IMR-90 (cell line): Measurements from ENCODE around the gene CCDC167. TPM values are rescaled to one million over a fixed set of nuclear protein-coding genes. Genes with fewer than 3 reads are reported as not detected.

Experiments
- ATAC-seq: fragments of 200-7000 bp; cut with Tn5 transposase; 2 replicates; pipeline ENCODE4 v1.9.1; 2020; ENCODE audit warnings: low read depth, mild to moderate bottlenecking, moderate library complexity
- BruUV-seq: library from RNA; stranded (reverse); fragments of 400-500 nt; replicated peaks from 2 replicates; lab custom pipeline; 2021; lab: Mats Ljungman, UMichigan
- CTCF ChIA-PET: fragments of 300-600 bp; formaldehyde crosslinking; extraction: SDS; loops from one replicate; lab custom pipeline; 2021; ENCODE audit warnings: antibody characterized with exemption; lab: Yijun Ruan, JAX
- POLR2A ChIA-PET: fragments of 300-600 bp; sonication (Branson Sonifier 250); formaldehyde crosslinking; loops from one replicate; lab custom pipeline; 2022; ENCODE audit warnings: antibody characterized with exemption; ENCODE audit not compliant: unreplicated experiment; lab: Charles Lee
- DNase-seq: peaks from one replicate; pipeline ENCODE4 v3.0.0; 2013
- H2AFZ ChIP-seq: replicated peaks from 2 replicates; pipeline ENCODE3; 2013; ENCODE audit warnings: low read length, mild to moderate bottlenecking; ENCODE audit not compliant: poor library complexity
- H2AK5ac ChIP-seq: 2 replicates; pipeline ENCODE4 v1.6.1; 2013; ENCODE audit warnings: low read depth, low read length, inconsistent platforms
- H2AK9ac ChIP-seq: replicated peaks from 2 replicates; pipeline ENCODE3; 2013; ENCODE audit warnings: mild to moderate bottlenecking, low read depth, low read length, moderate library complexity; ENCODE audit not compliant: poor library complexity
- H2BK120ac ChIP-seq: 2 replicates; pipeline ENCODE4 v1.6.1; 2013; ENCODE audit warnings: low read depth, low read length, inconsistent platforms
- H2BK15ac ChIP-seq: 3 replicates; pipeline ENCODE4 v1.6.1; 2013; ENCODE audit warnings: low read depth, low read length, inconsistent platforms
- H2BK20ac ChIP-seq: 2 replicates; pipeline ENCODE4 v1.6.1; 2013; ENCODE audit warnings: low read depth, mild to moderate bottlenecking, inconsistent platforms, low read length, moderate library complexity
- H2BK5ac ChIP-seq: 2 replicates; pipeline ENCODE4 v1.6.1; 2013; ENCODE audit warnings: mild to moderate bottlenecking, low read depth, low read length, inconsistent platforms; ENCODE audit not compliant: poor library complexity, severe bottlenecking
- H3K14ac ChIP-seq: replicated peaks from 2 replicates; pipeline ENCODE4 v1.6.1; 2013; ENCODE audit warnings: low read depth, low read length, inconsistent platforms
- H3K18ac ChIP-seq: 2 replicates; pipeline ENCODE4 v1.6.1; 2013; ENCODE audit warnings: low read depth, low read length, control low read depth
- H3K23ac ChIP-seq: 2 replicates; pipeline ENCODE4 v1.6.1; 2013; ENCODE audit warnings: low read depth, low read length, inconsistent platforms
- H3K27ac ChIP-seq: 2 replicates; pipeline ENCODE4 v1.5.1; 2013; ENCODE audit warnings: mild to moderate bottlenecking, control low read depth, low read length; ENCODE audit not compliant: insufficient read depth
- H3K27me3 ChIP-seq: 2 replicates; pipeline ENCODE4 v1.6.1; 2013; ENCODE audit warnings: low read length; ENCODE audit not compliant: control insufficient read depth, insufficient read depth
- H3K36me3 ChIP-seq: 2 replicates; pipeline ENCODE4 v1.6.1; 2013; ENCODE audit warnings: low read length, mixed read lengths; ENCODE audit not compliant: control insufficient read depth, insufficient read depth
- H3K4ac ChIP-seq: 2 replicates; pipeline ENCODE4 v1.6.1; 2013; ENCODE audit warnings: low read depth, low read length, inconsistent platforms
- H3K4me1 ChIP-seq: 2 replicates; pipeline ENCODE4 v1.6.1; 2013; ENCODE audit warnings: low read length, mixed read lengths; ENCODE audit not compliant: control insufficient read depth, insufficient read depth
- H3K4me2 ChIP-seq: 2 replicates; pipeline ENCODE4 v1.6.1; 2013; ENCODE audit warnings: low read depth, mild to moderate bottlenecking, control low read depth, low read length, moderate library complexity
- H3K4me3 ChIP-seq: 2 replicates; pipeline ENCODE4 v1.5.1; 2013; ENCODE audit warnings: low read depth, mild to moderate bottlenecking, control low read depth, low read length, moderate library complexity; ENCODE audit not compliant: insufficient read depth
- H3K56ac ChIP-seq: 2 replicates; pipeline ENCODE4 v1.6.1; 2013; ENCODE audit warnings: low read length, inconsistent platforms; ENCODE audit not compliant: insufficient read depth; ENCODE audit errors: extremely low read depth
- H3K79me1 ChIP-seq, 2 experiments: 2 replicates each; pipeline ENCODE4 v1.6.1; 2013; ENCODE audit warnings: low read length in 2 of 2, inconsistent platforms in 1 of 2, low read depth in 1 of 2
- H3K9ac ChIP-seq: 2 replicates; pipeline ENCODE4 v1.6.1; 2013; ENCODE audit warnings: low read depth, low read length, control low read depth
- H3K9me1 ChIP-seq: 2 replicates; pipeline ENCODE4 v1.6.1; 2013; ENCODE audit warnings: low read length, inconsistent platforms; ENCODE audit not compliant: insufficient read depth
- H3K9me3 ChIP-seq: 2 replicates; pipeline ENCODE4 v1.6.1; 2013; ENCODE audit warnings: low read length; ENCODE audit not compliant: control insufficient read depth, insufficient read depth
- H4K20me1 ChIP-seq: 2 replicates; pipeline ENCODE4 v1.6.1; 2013; ENCODE audit warnings: low read length, inconsistent platforms; ENCODE audit not compliant: insufficient read depth
- H4K5ac ChIP-seq: 2 replicates; pipeline ENCODE4 v1.6.1; 2013; ENCODE audit warnings: mild to moderate bottlenecking, low read depth, low read length, control low read depth
- H4K8ac ChIP-seq, 2 experiments: 2 replicates each; pipeline ENCODE4 v1.6.1; 2013; ENCODE audit warnings: low read depth in 2 of 2, low read length in 2 of 2, control low read depth in 1 of 2, inconsistent platforms in 1 of 2
- H4K91ac ChIP-seq: 2 replicates; pipeline ENCODE4 v1.6.1; 2013; ENCODE audit warnings: low read depth, low read length, inconsistent platforms; ENCODE audit not compliant: insufficient read depth
- WGBS, 2 experiments: methylation state at CpG; one replicate each; pipeline versions ENCODE4 v1.1.5 to v1.1.7; 2013; ENCODE audit warnings: missing lambda C conversion rate in 2 of 2; ENCODE audit not compliant: insufficient read length in 1 of 2; ENCODE audit errors: extremely low coverage in 2 of 2; 5-methylcytosine and 5-hydroxymethylcytosine counted together
- dilution Hi-C: fragments of 300-500 bp; cut with HindIII; formaldehyde crosslinking; loops from one replicate; pipeline ENCODE4 v1.14.3; 2018; ENCODE audit warnings: low sequenced_read_pairs; ENCODE audit not compliant: unreplicated experiment
- in situ Hi-C: fragments of 300-500 bp; cut with MboI; formaldehyde crosslinking; loops from 3 replicates; pipeline ENCODE4 v1.14.3; 2019; ENCODE audit warnings: low sequenced_read_pairs, inconsistent platforms, mixed read lengths
- intact Hi-C: fragments of 100-400 bp; cut with micrococcal nuclease; formaldehyde crosslinking; loops from 2 replicates; pipeline ENCODE4 v1.10.0; 2022
- polyA plus RNA-seq, 3 experiments: library from polyadenylated mRNA; depleted of rRNA; stranded (reverse); fragments of >200 nt; gene quantifications; 2 replicates each; pipeline ENCODE4 v1.2.3, GENCODE V29; 2012; ENCODE audit warnings: low replicate concordance in 1 of 3
- total RNA-seq: library from RNA; depleted of rRNA; stranded (reverse); fragments of >200 nt; gene quantifications from 2 replicates; pipeline ENCODE4 v1.2.3, GENCODE V29; 2012
- TF ChIP-seq, protein P1 (sequence below): conservative IDR thresholded peaks from 2 replicates; pipeline ENCODE4 v1.5.1; 2012; ENCODE audit warnings: mild to moderate bottlenecking, low read depth, low read length, improper control_type of control experiment
- TF ChIP-seq, protein P2 (sequence below): fragments of 150-350 bp; IDR thresholded peaks from 2 replicates; pipeline ENCODE4 v1.6.1; 2017; ENCODE audit warnings: mild to moderate bottlenecking, antibody characterized with exemption, low read length, low read depth

CCDC167 gene
- total and polyA plus RNA-seq, 2 of the 4 experiments (the other 2 are of a cell fraction) = 35.8 to 96.8 TPM

DNA sequence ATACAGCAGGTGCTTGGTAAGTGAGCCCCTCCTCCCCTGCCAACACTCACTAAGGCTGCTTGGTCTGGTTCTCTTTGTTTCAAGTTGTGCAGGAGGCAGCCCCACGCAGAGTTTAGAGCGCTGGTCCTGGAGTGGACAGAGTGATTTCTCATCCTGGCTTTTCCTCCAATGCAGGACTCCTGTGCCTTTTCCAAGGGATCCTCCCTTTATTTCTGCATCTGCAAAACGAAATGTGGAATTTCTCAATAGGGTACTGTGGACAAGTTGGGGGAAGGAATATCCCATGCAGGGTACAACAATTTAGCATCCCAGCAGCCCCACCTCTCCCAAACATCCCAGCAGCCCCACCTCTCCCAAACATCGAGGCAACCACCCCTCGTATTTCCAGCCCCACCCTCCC is 30.6 kb upstream of the CCDC167 start:
- no peak overlapping the region for H3K23ac ChIP-seq
- ATAC-seq (no peak), DNase-seq (no peak)
- no peaks in the 10 kb centered on the region for H3K9me3 ChIP-seq
- intact Hi-C loops = no loop called here
- no peak overlapping the region for H3K14ac ChIP-seq
- peaks cover 8% of the 10 kb centered on the region; the same call in 1 of the 2 replicates for H4K20me1 ChIP-seq
- TF ChIP-seq, protein P1, sequence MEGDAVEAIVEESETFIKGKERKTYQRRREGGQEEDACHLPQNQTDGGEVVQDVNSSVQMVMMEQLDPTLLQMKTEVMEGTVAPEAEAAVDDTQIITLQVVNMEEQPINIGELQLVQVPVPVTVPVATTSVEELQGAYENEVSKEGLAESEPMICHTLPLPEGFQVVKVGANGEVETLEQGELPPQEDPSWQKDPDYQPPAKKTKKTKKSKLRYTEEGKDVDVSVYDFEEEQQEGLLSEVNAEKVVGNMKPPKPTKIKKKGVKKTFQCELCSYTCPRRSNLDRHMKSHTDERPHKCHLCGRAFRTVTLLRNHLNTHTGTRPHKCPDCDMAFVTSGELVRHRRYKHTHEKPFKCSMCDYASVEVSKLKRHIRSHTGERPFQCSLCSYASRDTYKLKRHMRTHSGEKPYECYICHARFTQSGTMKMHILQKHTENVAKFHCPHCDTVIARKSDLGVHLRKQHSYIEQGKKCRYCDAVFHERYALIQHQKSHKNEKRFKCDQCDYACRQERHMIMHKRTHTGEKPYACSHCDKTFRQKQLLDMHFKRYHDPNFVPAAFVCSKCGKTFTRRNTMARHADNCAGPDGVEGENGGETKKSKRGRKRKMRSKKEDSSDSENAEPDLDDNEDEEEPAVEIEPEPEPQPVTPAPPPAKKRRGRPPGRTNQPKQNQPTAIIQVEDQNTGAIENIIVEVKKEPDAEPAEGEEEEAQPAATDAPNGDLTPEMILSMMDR = no peak
- TF ChIP-seq, protein P2, sequence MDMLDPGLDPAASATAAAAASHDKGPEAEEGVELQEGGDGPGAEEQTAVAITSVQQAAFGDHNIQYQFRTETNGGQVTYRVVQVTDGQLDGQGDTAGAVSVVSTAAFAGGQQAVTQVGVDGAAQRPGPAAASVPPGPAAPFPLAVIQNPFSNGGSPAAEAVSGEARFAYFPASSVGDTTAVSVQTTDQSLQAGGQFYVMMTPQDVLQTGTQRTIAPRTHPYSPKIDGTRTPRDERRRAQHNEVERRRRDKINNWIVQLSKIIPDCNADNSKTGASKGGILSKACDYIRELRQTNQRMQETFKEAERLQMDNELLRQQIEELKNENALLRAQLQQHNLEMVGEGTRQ = no peak
- in situ Hi-C loops = no loop called here
- H3K4me1 ChIP-seq = no peaks in the 10 kb centered on the region
- no peak overlapping the region for H2AFZ ChIP-seq
- H4K5ac ChIP-seq = no peak overlapping the region
- H2AK5ac ChIP-seq = no peak overlapping the region
- H3K18ac ChIP-seq = no peak overlapping the region
- no peak overlapping the region for H3K4me2 ChIP-seq
- dilution Hi-C loops = no loop called here
- no peak overlapping the region for H3K27ac ChIP-seq
- H2BK15ac ChIP-seq = no peak overlapping the region
- no peak overlapping the region for H2BK5ac ChIP-seq
- H3K79me1 ChIP-seq = no peaks in the 10 kb centered on the region
- no peaks in the 10 kb centered on the region for H3K9me1 ChIP-seq
- peaks cover 78% of the 10 kb centered on the region for H3K27me3 ChIP-seq
- H3K56ac ChIP-seq = no peak overlapping the region
- H3K9ac ChIP-seq = no peak overlapping the region
- H4K8ac ChIP-seq = no peak overlapping the region
- POLR2A ChIA-PET = no interaction called here
- H4K91ac ChIP-seq = no peak overlapping the region
- no peak overlapping the region for H3K4ac ChIP-seq
- CTCF ChIA-PET = no interaction called here
- no peak overlapping the region for H3K4me3 ChIP-seq
- H3K36me3 ChIP-seq = no peaks in the 10 kb centered on the region
- 56% methylated on average over 3 of the region's 5 CpGs; no CpG with 5 or more reads in 1 of the 2 experiments for WGBS, 2 experiments
- no peak overlapping the region for H2AK9ac ChIP-seq
- H2BK20ac ChIP-seq = no peak overlapping the region
- H2BK120ac ChIP-seq = no peak overlapping the region
- no TSS peak for BruUV-seq
